ENCODE results near the gene TXNDC11. TPM values are rescaled to one million over a fixed set of nuclear protein-coding genes. Genes with fewer than 3 reads are reported as not detected.
A peak's percentile ranks its signal among the peaks of the same experiment; 100 is the strongest.

Gene TXNDC11
- total RNA-seq, 1 experiment from 2014 or later, result 11.1 TPM

DNA sequence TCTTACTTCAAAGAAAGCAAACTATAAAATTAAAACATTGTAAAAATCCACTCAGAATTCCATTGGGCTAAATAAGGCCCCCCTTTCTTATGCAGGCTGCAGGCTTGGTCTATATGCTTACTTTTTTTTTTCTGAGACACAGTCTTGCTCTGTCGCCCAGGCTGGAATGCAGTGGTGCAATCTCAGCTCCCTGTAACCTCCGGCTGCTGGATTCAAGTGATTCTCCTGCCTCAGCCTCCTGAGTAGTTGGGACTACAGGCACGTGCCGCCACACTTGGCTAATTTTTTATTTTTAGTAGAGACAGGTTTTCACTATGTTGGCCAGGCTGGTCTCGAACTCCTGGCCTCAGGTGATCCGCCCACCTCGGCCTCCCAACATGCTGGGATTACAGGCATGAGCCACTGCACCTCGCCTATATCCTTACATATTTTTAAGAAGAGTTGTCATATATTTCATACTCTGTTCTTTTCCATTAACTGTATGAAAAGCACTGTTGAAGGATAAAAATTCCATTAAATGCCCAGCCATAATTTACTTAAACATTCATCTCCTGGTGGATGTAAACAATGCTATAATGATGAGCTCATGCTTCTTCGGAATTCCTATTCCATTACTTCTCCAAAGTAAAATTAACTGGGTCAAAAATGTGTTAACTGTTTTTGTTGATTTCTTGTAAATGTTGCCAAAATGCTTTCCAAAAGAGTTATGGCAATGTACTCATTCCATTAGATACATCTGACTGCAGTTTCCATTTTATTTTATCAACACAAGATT is 56.6 kb downstream of the TXNDC11 start (continued):
- no peak for TF ChIP-seq ZNF121 (CRISPR knock-in tag; IDR thresholded peaks at IDR 0.05)
- TF ChIP-seq, protein P1, sequence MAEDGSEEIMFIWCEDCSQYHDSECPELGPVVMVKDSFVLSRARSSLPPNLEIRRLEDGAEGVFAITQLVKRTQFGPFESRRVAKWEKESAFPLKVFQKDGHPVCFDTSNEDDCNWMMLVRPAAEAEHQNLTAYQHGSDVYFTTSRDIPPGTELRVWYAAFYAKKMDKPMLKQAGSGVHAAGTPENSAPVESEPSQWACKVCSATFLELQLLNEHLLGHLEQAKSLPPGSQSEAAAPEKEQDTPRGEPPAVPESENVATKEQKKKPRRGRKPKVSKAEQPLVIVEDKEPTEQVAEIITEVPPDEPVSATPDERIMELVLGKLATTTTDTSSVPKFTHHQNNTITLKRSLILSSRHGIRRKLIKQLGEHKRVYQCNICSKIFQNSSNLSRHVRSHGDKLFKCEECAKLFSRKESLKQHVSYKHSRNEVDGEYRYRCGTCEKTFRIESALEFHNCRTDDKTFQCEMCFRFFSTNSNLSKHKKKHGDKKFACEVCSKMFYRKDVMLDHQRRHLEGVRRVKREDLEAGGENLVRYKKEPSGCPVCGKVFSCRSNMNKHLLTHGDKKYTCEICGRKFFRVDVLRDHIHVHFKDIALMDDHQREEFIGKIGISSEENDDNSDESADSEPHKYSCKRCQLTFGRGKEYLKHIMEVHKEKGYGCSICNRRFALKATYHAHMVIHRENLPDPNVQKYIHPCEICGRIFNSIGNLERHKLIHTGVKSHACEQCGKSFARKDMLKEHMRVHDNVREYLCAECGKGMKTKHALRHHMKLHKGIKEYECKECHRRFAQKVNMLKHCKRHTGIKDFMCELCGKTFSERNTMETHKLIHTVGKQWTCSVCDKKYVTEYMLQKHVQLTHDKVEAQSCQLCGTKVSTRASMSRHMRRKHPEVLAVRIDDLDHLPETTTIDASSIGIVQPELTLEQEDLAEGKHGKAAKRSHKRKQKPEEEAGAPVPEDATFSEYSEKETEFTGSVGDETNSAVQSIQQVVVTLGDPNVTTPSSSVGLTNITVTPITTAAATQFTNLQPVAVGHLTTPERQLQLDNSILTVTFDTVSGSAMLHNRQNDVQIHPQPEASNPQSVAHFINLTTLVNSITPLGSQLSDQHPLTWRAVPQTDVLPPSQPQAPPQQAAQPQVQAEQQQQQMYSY (CRISPR knock-in tag; IDR thresholded peaks at IDR 0.05), result no peak
- no peak for TF ChIP-seq KAT7 (CRISPR knock-in tag; IDR thresholded peaks at IDR 0.05; ENCODE audit: borderline replicate concordance)
- TF ChIP-seq NFYB (CRISPR knock-in tag; conservative IDR thresholded peaks at IDR 0.05; ENCODE audit: low read depth), result no peak
- TF ChIP-seq, protein P2, sequence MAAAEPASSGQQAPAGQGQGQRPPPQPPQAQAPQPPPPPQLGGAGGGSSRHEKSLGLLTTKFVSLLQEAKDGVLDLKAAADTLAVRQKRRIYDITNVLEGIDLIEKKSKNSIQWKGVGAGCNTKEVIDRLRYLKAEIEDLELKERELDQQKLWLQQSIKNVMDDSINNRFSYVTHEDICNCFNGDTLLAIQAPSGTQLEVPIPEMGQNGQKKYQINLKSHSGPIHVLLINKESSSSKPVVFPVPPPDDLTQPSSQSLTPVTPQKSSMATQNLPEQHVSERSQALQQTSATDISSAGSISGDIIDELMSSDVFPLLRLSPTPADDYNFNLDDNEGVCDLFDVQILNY (CRISPR knock-in tag; IDR thresholded peaks at IDR 0.05), result no peak
- TF ChIP-seq, protein P3, sequence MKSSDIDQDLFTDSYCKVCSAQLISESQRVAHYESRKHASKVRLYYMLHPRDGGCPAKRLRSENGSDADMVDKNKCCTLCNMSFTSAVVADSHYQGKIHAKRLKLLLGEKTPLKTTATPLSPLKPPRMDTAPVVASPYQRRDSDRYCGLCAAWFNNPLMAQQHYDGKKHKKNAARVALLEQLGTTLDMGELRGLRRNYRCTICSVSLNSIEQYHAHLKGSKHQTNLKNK (CRISPR knock-in tag; IDR thresholded peaks at IDR 0.05), result no peak
- TF ChIP-seq SMAD4 (CRISPR knock-in tag; IDR thresholded peaks at IDR 0.05), result no peak
- TF ChIP-seq, protein P4, sequence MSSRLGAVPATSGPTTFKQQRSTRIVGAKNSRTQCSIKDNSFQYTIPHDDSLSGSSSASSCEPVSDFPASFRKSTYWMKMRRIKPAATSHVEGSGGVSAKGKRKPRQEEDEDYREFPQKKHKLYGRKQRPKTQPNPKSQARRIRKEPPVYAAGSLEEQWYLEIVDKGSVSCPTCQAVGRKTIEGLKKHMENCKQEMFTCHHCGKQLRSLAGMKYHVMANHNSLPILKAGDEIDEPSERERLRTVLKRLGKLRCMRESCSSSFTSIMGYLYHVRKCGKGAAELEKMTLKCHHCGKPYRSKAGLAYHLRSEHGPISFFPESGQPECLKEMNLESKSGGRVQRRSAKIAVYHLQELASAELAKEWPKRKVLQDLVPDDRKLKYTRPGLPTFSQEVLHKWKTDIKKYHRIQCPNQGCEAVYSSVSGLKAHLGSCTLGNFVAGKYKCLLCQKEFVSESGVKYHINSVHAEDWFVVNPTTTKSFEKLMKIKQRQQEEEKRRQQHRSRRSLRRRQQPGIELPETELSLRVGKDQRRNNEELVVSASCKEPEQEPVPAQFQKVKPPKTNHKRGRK (CRISPR knock-in tag; IDR thresholded peaks at IDR 0.05; ENCODE audit: borderline replicate concordance), result no peak
- TF ChIP-seq HMGA2 (CRISPR knock-in tag; IDR thresholded peaks at IDR 0.05), result no peak

DNA sequence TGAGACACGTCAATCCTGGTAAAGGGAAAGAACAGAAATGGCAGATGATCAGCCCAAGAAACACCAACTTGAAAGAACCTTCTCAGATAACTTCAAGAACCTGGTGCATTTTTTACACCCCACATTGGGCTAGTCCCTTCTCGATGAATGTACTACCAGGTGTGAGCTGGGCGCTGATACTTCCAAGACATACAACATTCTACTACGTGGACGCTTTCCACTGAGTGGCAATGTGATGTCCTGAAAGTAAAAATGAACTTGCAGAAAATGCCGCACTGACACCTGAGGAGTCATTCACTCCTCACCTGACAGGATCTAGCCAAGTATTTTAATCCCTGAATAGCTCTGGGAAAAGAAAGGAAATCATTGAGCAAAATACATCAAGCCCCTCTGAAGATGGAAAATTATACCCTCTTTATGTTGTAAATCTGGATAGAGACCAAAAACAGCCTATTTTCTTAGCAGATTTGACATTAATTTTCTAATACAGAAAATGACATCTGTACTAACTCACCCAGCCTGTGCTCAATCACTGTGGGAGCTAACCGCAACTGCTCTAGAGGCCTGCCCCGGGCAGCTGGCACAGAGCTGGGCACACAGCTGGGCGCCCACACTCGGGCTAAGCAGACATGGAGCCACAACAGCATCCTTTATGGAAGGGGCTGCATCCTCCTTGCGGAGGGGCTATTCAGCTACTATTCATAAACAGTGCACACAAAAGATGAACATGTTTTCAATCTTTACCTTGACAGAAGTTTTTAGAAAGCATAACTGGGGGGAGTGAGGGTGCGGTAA is 58.2 kb downstream of the TXNDC11 start:
- CTCF ChIA-PET, result interaction anchor here (0.6 kb wide), 1 partner anchor 221 kb away, joined by 3 read pairs; no protein-coding TSS in a partner anchor
- H3K4me1 Mint-ChIP-seq, result peaks cover 18% of the 10 kb centered on the region
- POLR2A ChIA-PET, result interaction anchor here (0.6 kb wide), 1 partner anchor 34 kb away, joined by 3 read pairs; no protein-coding TSS in a partner anchor
- no peak overlapping the region for H3K4me3 Mint-ChIP-seq
- DNase-seq (ENCODE audit: low spot score) (no peak), ATAC-seq (no peak)
- H3K27me3 Mint-ChIP-seq (ENCODE audit: low read depth), result no peaks in the 10 kb centered on the region
- no peaks in the 10 kb centered on the region for H3K9me3 Mint-ChIP-seq
- no peak for TF ChIP-seq ELF4 (CRISPR knock-in tag; IDR thresholded peaks at IDR 0.05; ENCODE audit: low read depth)
- peaks cover 26% of the 10 kb centered on the region for H3K36me3 Mint-ChIP-seq
- no peak overlapping the region for H3K27ac Mint-ChIP-seq

DNA sequence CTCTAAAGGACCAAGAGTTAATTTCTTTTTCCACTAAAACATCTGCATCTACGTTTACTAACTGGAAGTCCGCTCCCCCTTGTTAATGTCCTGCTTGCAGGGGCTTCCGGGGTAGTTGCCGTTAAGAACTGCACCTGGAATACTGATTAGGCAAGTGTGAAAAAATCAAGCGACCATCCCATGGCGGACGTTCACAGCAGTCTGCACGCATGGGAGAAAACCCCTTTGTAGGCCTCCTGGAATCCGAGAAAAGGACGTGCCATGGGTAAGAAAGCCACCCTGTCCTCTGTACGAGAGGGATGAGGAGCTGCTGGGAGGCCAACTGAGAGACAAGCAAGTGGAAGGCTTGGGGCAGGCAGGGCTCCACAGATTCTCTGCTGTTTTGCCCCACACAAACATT is 59.5 kb downstream of the TXNDC11 start:
- H3K27me3 Mint-ChIP-seq (ENCODE audit: low read depth), result no peaks in the 10 kb centered on the region
- peaks cover 35% of the 10 kb centered on the region for H3K36me3 Mint-ChIP-seq
- ChIA-PET CTCF (interaction anchor here (0.7 kb wide), 1 partner anchor 15 kb away, joined by 3 read pairs; no protein-coding TSS in a partner anchor), POLR2A (no interaction called here)
- ATAC-seq (no peak), DNase-seq (ENCODE audit: low spot score) (no peak)
- peak overlapping the region; percentile 24 for H3K27ac Mint-ChIP-seq
- H3K4me3 Mint-ChIP-seq, result no peak overlapping the region
- H3K9me3 Mint-ChIP-seq, result no peaks in the 10 kb centered on the region
- peaks cover 18% of the 10 kb centered on the region for H3K4me1 Mint-ChIP-seq
- TF ChIP-seq HMGXB4 (CRISPR knock-in tag; IDR thresholded peaks at IDR 0.05) (no peak), EMX1 (CRISPR knock-in tag; IDR thresholded peaks at IDR 0.05) (no peak), TCF7 (CRISPR knock-in tag; IDR thresholded peaks at IDR 0.05; ENCODE audit: low read depth) (no peak), ZNF121 (CRISPR knock-in tag; IDR thresholded peaks at IDR 0.05) (no peak), ZNF671 (CRISPR knock-in tag; IDR thresholded peaks at IDR 0.05) (no peak), ESRRA (CRISPR knock-in tag; IDR thresholded peaks at IDR 0.05; ENCODE audit: borderline replicate concordance) (no peak), AFF4 (CRISPR knock-in tag; IDR thresholded peaks at IDR 0.05; ENCODE audit: borderline replicate concordance) (no peak), NR2C2 (CRISPR knock-in tag; IDR thresholded peaks at IDR 0.05) (no peak), MYBL2 (CRISPR knock-in tag; IDR thresholded peaks at IDR 0.05) (no peak), NFYB (CRISPR knock-in tag; conservative IDR thresholded peaks at IDR 0.05; ENCODE audit: low read depth) (no peak)
